Body of pancreas (tissue), 4 donors: ENCODE measurements around the gene GABRG3.

Source experiments
- POLR2A ChIP-seq, 3 donors: fragments of 450-650 bp; IDR thresholded peaks; one replicate each; pipeline ENCODE4 v1.6.1; 2016; ENCODE audit warnings: antibody characterized with exemption in 3 of 3, mild to moderate bottlenecking in 2 of 3
- TF ChIP-seq, protein P1 (sequence below), 7 experiments: fragments of 450-650 bp in 4 of 7; fragments of 200-600 bp in 3 of 7; sonication (generic) in 3 of 7; IDR thresholded peaks; one replicate each; pipeline ENCODE4 v1.5.1; 2016 to 2019; ENCODE audit warnings: antibody characterized with exemption in 7 of 7

DNA sequence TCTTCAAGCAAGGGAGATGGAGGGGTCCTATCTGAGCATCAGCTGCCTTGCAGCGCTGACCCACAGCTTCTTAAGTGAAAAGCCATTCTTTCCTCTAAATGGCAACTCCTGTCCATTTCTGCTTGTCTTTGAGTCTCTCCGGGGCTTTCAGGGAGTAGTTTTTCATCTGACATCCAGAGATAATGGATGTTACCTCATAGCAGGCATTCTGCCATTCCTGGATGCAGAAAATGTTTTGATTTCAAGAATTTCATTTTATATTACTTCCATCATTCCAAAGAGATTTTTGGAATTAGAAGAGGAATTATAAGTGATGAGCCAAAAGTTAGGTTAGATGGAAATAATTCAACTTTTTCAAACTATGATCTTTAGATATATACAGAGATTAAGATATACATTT lies 44.9 kb upstream of the GABRG3 start:
- TF ChIP-seq, protein P1, sequence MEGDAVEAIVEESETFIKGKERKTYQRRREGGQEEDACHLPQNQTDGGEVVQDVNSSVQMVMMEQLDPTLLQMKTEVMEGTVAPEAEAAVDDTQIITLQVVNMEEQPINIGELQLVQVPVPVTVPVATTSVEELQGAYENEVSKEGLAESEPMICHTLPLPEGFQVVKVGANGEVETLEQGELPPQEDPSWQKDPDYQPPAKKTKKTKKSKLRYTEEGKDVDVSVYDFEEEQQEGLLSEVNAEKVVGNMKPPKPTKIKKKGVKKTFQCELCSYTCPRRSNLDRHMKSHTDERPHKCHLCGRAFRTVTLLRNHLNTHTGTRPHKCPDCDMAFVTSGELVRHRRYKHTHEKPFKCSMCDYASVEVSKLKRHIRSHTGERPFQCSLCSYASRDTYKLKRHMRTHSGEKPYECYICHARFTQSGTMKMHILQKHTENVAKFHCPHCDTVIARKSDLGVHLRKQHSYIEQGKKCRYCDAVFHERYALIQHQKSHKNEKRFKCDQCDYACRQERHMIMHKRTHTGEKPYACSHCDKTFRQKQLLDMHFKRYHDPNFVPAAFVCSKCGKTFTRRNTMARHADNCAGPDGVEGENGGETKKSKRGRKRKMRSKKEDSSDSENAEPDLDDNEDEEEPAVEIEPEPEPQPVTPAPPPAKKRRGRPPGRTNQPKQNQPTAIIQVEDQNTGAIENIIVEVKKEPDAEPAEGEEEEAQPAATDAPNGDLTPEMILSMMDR (IDR thresholded peaks at IDR 0.05) = no peak
- TF ChIP-seq POLR2A (IDR thresholded peaks at IDR 0.05) = no peak
